WERI-Rb-1 (cell line): ENCODE measurements around the gene FZD2.

Experiments used
- DNase-seq: peaks from one replicate; pipeline ENCODE4 v3.0.0-alpha.2; 2020
- H3K27ac ChIP-seq: fragments of 250-450 bp; sonication (Bioruptor Pico); 2 replicates; pipeline ENCODE4 v1.5.1; 2020; ENCODE audit warnings: mild to moderate bottlenecking, moderate library complexity
- H3K27me3 ChIP-seq: fragments of 250-450 bp; sonication (Bioruptor Pico); 2 replicates; pipeline ENCODE4 v1.5.1; 2021; ENCODE audit warnings: mild to moderate bottlenecking, low read depth, moderate library complexity; ENCODE audit not compliant: insufficient read depth, severe bottlenecking
- H3K36me3 ChIP-seq: fragments of 250-450 bp; sonication (Bioruptor Pico); 2 replicates; pipeline ENCODE4 v1.5.1; 2020; ENCODE audit warnings: mild to moderate bottlenecking, moderate library complexity
- H3K4me3 ChIP-seq: 2 replicates; pipeline ENCODE4 v1.5.1; 2011; ENCODE audit warnings: low read depth, mild to moderate bottlenecking, control low read depth, low read length
- H3K9me3 ChIP-seq: fragments of 250-450 bp; sonication (Bioruptor Pico); 2 replicates; pipeline ENCODE4 v1.5.1; 2021; ENCODE audit warnings: mild to moderate bottlenecking, moderate library complexity; ENCODE audit not compliant: severe bottlenecking
- TF ChIP-seq, protein P1 (sequence below): IDR thresholded peaks from 2 replicates; pipeline ENCODE4 v1.5.1; 2011; ENCODE audit warnings: low read depth, mild to moderate bottlenecking, control low read depth, inconsistent platforms, low read length

Gene FZD2

DNA sequence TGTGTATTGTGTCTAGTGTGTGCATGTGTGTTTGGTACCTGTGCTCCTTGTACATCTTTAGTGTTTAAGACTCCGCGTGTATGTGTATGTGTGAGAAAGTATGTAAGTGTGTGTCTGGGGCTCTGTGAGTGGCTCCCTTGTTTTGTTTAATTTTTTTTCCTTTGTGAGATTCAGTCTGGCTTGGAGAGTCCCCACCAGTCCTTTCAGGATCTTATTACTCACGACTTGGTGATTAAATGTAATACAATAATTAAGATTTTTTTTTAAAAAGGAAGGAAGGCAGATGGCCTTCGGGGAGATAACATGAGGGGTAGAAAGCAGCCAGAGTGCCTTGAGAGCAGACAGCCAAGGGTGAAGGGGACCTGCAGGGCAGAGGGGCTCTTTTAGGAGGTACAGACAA is 33.9 kb downstream of the FZD2 start:
- Histone ChIP-seq H3K36me3 (no peaks in the 10 kb centered on the region), H3K27me3 (no peaks in the 10 kb centered on the region), H3K4me3 (no peak overlapping the region), H3K9me3 (no peaks in the 10 kb centered on the region), H3K27ac (no peak overlapping the region)
- TF ChIP-seq, protein P1, sequence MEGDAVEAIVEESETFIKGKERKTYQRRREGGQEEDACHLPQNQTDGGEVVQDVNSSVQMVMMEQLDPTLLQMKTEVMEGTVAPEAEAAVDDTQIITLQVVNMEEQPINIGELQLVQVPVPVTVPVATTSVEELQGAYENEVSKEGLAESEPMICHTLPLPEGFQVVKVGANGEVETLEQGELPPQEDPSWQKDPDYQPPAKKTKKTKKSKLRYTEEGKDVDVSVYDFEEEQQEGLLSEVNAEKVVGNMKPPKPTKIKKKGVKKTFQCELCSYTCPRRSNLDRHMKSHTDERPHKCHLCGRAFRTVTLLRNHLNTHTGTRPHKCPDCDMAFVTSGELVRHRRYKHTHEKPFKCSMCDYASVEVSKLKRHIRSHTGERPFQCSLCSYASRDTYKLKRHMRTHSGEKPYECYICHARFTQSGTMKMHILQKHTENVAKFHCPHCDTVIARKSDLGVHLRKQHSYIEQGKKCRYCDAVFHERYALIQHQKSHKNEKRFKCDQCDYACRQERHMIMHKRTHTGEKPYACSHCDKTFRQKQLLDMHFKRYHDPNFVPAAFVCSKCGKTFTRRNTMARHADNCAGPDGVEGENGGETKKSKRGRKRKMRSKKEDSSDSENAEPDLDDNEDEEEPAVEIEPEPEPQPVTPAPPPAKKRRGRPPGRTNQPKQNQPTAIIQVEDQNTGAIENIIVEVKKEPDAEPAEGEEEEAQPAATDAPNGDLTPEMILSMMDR: no peak
- no peak for DNase-seq

GRCh38 chr17:44593156-44593555 is 35.9 kb downstream of the FZD2 start:
- no peak for DNase-seq
- no peak overlapping the region for H3K27ac ChIP-seq
- no peak overlapping the region for H3K4me3 ChIP-seq
- H3K9me3 ChIP-seq: no peaks in the 10 kb centered on the region
- H3K36me3 ChIP-seq: no peaks in the 10 kb centered on the region
- no peaks in the 10 kb centered on the region for H3K27me3 ChIP-seq
- TF ChIP-seq, protein P1: no peak

GRCh38 chr17:44595216-44595775 is 38.0 kb downstream of the FZD2 start:
- TF ChIP-seq, protein P1: no peak
- Histone ChIP-seq H3K27me3 (no peaks in the 10 kb centered on the region), H3K4me3 (no peak overlapping the region), H3K9me3 (no peaks in the 10 kb centered on the region), H3K36me3 (no peaks in the 10 kb centered on the region), H3K27ac (no peak overlapping the region)
- DNase-seq: no peak

DNA sequence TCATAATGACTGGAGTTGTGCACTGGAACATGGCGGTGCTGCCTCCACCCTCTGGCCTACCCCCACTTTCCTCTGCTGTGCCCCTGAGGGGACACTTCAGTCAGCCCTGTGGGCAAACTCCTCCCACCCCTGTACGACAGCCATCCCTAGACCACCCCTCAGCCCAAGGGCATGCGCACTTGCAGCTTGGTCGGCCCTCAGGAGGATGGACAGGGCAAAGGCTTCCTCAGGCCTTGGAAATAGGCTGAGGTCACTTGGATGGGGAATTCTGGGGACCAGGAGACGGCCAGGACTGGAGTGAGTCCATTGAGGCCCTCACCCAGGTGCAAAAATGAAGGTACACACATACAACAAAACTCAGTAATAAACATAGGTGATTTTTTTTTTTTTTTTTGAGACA is 41.0 kb downstream of the FZD2 start:
- Histone ChIP-seq H3K4me3 (no peak overlapping the region), H3K27ac (no peak overlapping the region), H3K9me3 (no peaks in the 10 kb centered on the region), H3K27me3 (no peaks in the 10 kb centered on the region), H3K36me3 (no peaks in the 10 kb centered on the region)
- DNase-seq: no peak
- TF ChIP-seq, protein P1: no peak

DNA sequence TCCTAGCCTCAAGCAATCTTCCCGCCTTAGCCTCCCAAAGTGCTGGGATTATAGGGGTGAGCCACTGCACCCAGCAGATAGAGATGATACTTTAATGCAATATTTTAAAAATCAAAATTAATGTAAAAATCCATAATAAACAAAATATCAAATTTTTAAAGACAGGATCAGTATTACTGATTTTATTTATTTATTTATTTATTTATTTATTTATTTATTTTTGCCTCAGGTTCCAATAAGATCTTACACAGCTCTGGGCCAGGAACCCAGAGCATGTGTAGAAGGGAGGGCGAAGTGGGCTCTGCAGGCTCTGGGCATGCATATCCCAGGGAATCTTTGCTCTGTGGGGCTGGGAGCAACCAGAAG is 41.6 kb downstream of the FZD2 start:
- no peak for DNase-seq
- H3K36me3 ChIP-seq: no peaks in the 10 kb centered on the region
- TF ChIP-seq, protein P1: no peak
- H3K27me3 ChIP-seq: no peaks in the 10 kb centered on the region
- peak overlapping the region; percentile 54 for H3K27ac ChIP-seq
- H3K9me3 ChIP-seq: no peaks in the 10 kb centered on the region
- H3K4me3 ChIP-seq: no peak overlapping the region
